AG10803 (cell line): ENCODE results near the gene KCNMA1.
"Not testable (repeated sequence)": the region's sequence is repeated elsewhere in the genome, so short reads cannot be mapped to it uniquely, and the experiment has no call there.

Experiments used
- DNase-seq: peaks from one replicate; pipeline ENCODE4 v3.0.0; 2010; ENCODE audit warnings: low read depth
- H3K4me3 ChIP-seq: 2 replicates; pipeline ENCODE4 v1.5.1; 2011; ENCODE audit warnings: mild to moderate bottlenecking, low read length, control low read depth
- TF ChIP-seq, protein P1 (sequence below): conservative IDR thresholded peaks from 2 replicates; pipeline ENCODE4 v1.5.1; 2011; ENCODE audit warnings: mild to moderate bottlenecking, low read length, control low read depth, inconsistent platforms

KCNMA1 gene

DNA sequence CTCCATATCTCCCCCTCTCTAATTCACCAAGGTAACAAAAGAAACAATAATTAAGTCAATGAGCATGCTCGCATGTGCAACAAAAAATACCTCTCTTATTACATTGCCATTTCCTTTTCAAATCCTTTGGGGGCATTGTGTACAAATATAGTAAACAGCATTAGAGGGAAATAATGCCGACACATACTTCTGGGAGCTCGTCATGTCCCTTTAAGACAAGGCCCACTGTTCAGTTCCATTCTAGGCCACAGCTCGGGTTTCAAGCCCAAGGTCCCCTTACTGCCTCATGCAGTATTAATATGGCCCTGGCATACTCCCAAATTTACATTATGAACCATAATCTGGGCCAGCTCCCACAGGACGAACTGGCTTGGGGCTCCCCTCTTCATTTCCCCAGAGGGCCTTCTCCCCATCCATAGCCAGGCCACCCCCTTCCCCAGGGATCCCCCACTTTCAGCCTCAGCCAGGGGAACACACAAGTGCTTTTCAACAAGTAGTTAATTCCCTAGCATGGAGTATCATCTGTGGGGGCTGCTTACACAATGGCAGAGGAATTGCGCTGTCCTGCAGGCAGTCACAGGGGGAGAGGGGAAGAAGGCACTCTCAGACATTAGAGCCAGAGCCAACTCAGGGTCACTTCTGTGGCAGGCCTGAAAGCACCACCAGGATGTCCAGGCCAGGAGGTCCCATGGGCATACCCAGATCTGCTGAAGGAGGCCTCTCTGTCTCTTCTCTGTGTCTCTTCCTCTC, 110.6 kb downstream of the KCNMA1 start:
- H3K4me3 ChIP-seq: no peak overlapping the region
- DNase-seq: no peak
- TF ChIP-seq, protein P1, sequence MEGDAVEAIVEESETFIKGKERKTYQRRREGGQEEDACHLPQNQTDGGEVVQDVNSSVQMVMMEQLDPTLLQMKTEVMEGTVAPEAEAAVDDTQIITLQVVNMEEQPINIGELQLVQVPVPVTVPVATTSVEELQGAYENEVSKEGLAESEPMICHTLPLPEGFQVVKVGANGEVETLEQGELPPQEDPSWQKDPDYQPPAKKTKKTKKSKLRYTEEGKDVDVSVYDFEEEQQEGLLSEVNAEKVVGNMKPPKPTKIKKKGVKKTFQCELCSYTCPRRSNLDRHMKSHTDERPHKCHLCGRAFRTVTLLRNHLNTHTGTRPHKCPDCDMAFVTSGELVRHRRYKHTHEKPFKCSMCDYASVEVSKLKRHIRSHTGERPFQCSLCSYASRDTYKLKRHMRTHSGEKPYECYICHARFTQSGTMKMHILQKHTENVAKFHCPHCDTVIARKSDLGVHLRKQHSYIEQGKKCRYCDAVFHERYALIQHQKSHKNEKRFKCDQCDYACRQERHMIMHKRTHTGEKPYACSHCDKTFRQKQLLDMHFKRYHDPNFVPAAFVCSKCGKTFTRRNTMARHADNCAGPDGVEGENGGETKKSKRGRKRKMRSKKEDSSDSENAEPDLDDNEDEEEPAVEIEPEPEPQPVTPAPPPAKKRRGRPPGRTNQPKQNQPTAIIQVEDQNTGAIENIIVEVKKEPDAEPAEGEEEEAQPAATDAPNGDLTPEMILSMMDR: no peak

DNA sequence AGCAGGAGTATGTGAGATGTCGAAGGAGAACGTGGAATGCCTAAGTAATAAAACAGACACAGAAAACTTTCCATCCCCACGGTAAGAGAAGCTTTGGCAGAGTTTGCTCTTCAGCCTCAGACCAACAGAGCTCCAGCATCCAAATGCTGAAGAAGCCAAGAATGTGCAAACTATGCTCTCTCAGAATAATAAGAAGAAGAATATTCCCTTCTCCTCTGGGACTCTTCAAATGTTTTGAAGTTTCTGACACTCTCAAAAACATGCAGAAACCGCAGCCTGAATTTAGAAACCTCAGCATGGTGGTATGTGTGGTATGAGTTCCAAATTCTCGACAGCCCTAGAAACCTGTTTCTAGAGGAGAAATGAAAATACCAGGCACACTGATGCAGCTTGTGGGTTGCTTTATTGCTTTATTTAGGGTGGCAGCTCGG, 113.3 kb downstream of the KCNMA1 start:
- TF ChIP-seq, protein P1: no peak
- peak; percentile 99 for DNase-seq
- no peak overlapping the region for H3K4me3 ChIP-seq

DNA sequence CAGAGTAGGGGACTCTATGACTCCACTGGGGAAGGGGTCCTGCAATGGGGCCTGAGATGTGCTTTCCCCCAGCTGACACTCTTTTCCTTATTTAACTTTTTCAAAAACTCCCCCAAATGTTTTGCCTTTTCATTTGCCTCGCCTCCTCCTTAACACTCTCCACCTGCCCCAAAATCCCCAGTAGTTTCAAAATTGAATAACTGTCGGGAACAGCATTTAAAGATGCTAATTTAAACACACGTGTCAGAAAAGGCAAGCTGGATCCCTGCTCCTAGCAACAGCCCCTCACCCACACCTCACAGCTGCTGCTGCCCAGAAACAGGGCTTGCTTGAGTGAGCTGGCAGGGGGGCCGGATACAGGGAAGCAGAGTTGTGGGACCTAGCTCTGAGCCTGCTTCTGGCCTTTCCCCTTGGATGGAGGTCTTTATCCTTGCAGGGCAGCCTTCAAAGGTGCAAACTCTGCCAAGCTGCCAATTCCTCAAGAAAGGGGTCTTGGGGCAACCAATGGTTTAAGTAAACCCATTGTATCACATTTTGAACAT, 115.3 kb downstream of the KCNMA1 start:
- no peak for DNase-seq
- TF ChIP-seq, protein P1: no peak
- no peak overlapping the region for H3K4me3 ChIP-seq

DNA sequence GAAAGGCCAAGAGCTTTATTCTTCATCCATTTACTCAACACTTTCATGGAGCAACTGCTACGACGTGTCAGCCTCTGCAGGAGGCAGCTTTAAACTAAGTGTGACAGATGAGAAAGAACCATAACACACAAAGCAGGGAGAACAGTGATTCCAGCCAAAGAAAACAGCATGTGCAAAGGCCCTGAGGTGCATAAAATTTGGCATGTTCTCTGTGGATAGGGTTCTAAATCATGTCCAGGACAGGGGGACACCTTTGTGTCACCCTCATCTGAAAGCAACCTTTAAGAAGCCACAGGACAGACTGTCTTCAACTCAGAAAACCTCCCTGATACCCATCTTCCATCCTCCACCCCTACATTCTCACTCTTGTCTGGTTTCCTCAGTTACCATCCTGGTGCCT, 116.6 kb downstream of the KCNMA1 start:
- TF ChIP-seq, protein P1: no peak
- no peak overlapping the region for H3K4me3 ChIP-seq
- no peak for DNase-seq

DNA sequence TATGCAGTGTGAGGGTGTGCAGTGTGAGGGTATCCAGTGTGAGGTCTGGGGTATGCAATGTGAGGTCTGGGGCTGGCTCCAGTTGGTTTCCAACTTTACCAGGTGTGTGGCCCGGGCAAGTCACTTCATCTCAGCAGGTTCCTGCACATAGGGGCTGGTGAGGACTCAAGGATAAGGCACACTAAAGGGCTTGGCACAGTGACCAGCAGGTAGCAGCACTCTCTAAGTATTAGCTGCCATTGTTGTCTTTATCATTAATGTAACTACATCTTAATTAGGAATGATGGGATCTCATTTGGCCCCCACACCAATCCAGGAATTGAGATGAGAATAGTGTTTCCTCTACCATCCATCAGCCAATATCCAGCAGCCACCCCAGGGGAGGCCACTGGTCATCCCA, 117.3 kb downstream of the KCNMA1 start:
- TF ChIP-seq, protein P1: no peak
- H3K4me3 ChIP-seq: no peak overlapping the region
- no peak for DNase-seq

DNA sequence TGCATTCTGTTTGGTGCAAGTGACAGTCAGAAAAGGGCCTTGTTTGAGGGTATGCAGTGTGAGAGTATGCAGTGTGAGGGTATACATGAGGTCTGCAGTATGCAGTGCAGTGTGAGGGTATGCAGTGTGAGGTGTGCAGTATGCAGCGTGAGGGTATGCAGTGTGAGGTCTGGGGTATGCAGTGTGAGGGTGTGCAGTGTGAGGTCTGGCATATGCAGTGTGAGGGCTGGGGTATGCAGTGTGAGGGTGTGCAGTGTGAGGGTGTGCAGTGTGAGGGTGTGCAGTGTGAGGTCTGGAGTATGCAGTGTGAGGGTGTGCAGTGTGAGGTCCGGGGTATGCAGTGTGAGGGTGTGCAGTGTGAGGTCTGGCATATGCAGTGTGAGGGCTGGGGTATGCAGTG, 117.8 kb downstream of the KCNMA1 start:
- not testable (repeated sequence) for H3K4me3 ChIP-seq, DNase-seq

DNA sequence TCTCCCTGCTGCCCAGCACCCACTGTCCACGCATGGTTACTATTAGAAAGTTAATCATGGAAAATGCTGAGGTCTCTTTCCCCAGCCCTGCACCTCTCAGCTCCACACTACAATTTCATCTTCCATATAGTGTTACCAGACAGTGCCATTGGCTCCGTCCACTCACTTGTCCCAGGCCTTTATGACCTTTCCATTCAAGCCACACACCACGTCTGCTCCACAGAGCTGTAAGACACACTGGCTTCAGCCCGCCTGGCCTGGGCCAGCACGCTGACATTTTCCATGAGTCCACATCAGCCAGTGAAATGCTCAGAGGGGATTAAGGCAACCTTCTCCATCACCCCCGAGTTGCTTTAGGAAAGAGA, 118.7 kb downstream of the KCNMA1 start:
- TF ChIP-seq, protein P1: no peak
- no peak overlapping the region for H3K4me3 ChIP-seq
- DNase-seq: no peak
